Non-pigmented ciliary epithelial cell (primary cell): ENCODE measurements around the gene ZYX.
"Not testable (repeated sequence)": the region's sequence is repeated elsewhere in the genome, so short reads cannot be mapped to it uniquely, and the experiment has no call there.

Experiments
- DNase-seq: peaks from one replicate; pipeline ENCODE4 v3.0.0-alpha.2; 2010; ENCODE audit warnings: low read depth

The ZYX gene

GRCh38 chr7:143418681-143419458 lies 37.7 kb downstream of the ZYX start:
- DNase-seq, result no peak

GRCh38 chr7:143419880-143420279 lies 38.7 kb downstream of the ZYX start:
- no peak for DNase-seq

GRCh38 chr7:143420624-143421023 lies 39.5 kb downstream of the ZYX start:
- not testable (repeated sequence) for DNase-seq

- DNase-seq, result no peak
These were observed 40.9 kb downstream of the ZYX start for GRCh38 chr7:143422033-143422432.

GRCh38 chr7:143424476-143424875 lies 43.3 kb downstream of the ZYX start:
- not testable (repeated sequence) for DNase-seq

- DNase-seq, result no peak
These were observed 45.5 kb downstream of the ZYX start for GRCh38 chr7:143426479-143427142.

- DNase-seq, result no peak
These were observed 48.9 kb downstream of the ZYX start for GRCh38 chr7:143429770-143430698.

- no peak for DNase-seq
These were observed 50.0 kb downstream of the ZYX start for GRCh38 chr7:143431109-143431508.

- DNase-seq, result no peak
These were observed 52.6 kb downstream of the ZYX start for GRCh38 chr7:143433759-143434158.

- DNase-seq, result no peak
These were observed 53.5 kb downstream of the ZYX start for GRCh38 chr7:143434660-143435059.

- DNase-seq, result no peak
These were observed 54.1 kb downstream of the ZYX start for GRCh38 chr7:143435266-143435665.

- DNase-seq, result no peak
These were observed 55.3 kb downstream of the ZYX start for GRCh38 chr7:143436325-143436946.

GRCh38 chr7:143437578-143437977 lies 56.4 kb downstream of the ZYX start:
- no peak for DNase-seq

GRCh38 chr7:143439866-143440265 lies 58.7 kb downstream of the ZYX start:
- no peak for DNase-seq
